GM18861 (cell line): Measurements from ENCODE around the gene SETD2.

Source experiments
- ATAC-seq: cut with Tn5 transposase; IDR thresholded peaks from one replicate; pipeline ENCODE4 v1.9.1; 2021; ENCODE audit not compliant: unreplicated experiment

SETD2 gene

GRCh38 chr3:46998852-46999515 is 164.9 kb downstream of the SETD2 start:
- no peak for ATAC-seq

GRCh38 chr3:46998121-46998851 is 165.6 kb downstream of the SETD2 start:
- no peak for ATAC-seq

GRCh38 chr3:46997453-46998091 is 166.3 kb downstream of the SETD2 start:
- no peak for ATAC-seq

- ATAC-seq, result no peak
Observed at GRCh38 chr3:46996689-46997452, 167.0 kb downstream of the SETD2 start.

- no peak for ATAC-seq
Observed at GRCh38 chr3:46995901-46996562, 167.9 kb downstream of the SETD2 start.

- ATAC-seq, result no peak
Observed at GRCh38 chr3:46994801-46995731, 168.8 kb downstream of the SETD2 start.

- ATAC-seq, result no peak
Observed at GRCh38 chr3:46993986-46994385, 169.9 kb downstream of the SETD2 start.

- ATAC-seq, result no peak
Observed at GRCh38 chr3:46993292-46993691, 170.6 kb downstream of the SETD2 start.

- ATAC-seq, result no peak
Observed at GRCh38 chr3:46992231-46992630, 171.7 kb downstream of the SETD2 start.

- ATAC-seq, result no peak
Observed at GRCh38 chr3:46991406-46992165, 172.3 kb downstream of the SETD2 start.

- peak; percentile 31 for ATAC-seq
Observed at GRCh38 chr3:46990573-46991374, 173.1 kb downstream of the SETD2 start.

- no peak for ATAC-seq
Observed at GRCh38 chr3:46989146-46989810, 174.6 kb downstream of the SETD2 start.

- no peak for ATAC-seq
Observed at GRCh38 chr3:46988616-46989015, 175.3 kb downstream of the SETD2 start.

- peak; percentile 38 for ATAC-seq
Observed at GRCh38 chr3:46987743-46988401, 176.0 kb downstream of the SETD2 start.

- no peak for ATAC-seq
Observed at GRCh38 chr3:46987319-46987742, 176.6 kb downstream of the SETD2 start.

- no peak for ATAC-seq
Observed at GRCh38 chr3:46986782-46987310, 177.1 kb downstream of the SETD2 start.
